GM12878 (cell line): ENCODE measurements around the gene PFKL. TPM values are rescaled to one million over a fixed set of nuclear protein-coding genes. Genes with fewer than 3 reads are reported as not detected.

ENCODE experiments used
- ATAC-seq: fragments of 200-7000 bp; cut with Tn5 transposase; 3 replicates; pipeline ENCODE4 v1.9.1; 2020; ENCODE audit warnings: mild to moderate bottlenecking, moderate library complexity
- BruUV-seq: library from RNA; stranded (reverse); fragments of 400-500 nt; replicated peaks from 2 replicates; lab custom pipeline; 2021; lab: Mats Ljungman, UMichigan
- CTCF ChIA-PET: fragments of 300-600 bp; sonication (Branson Sonifier 250); formaldehyde crosslinking; extraction: SDS; loops from one replicate; lab custom pipeline; 2021; ENCODE audit warnings: inconsistent platforms; lab: Yijun Ruan, JAX
- POLR2A ChIA-PET: fragments of 350-600 bp; formaldehyde crosslinking; extraction: SDS; loops from one replicate; lab custom pipeline; 2021; ENCODE audit warnings: inconsistent platforms; lab: Charles Lee
- RAD21 ChIA-PET: fragments of 300-600 bp; sonication (Branson Sonifier 250); formaldehyde crosslinking; loops from one replicate; lab custom pipeline; 2023; ENCODE audit warnings: antibody characterized with exemption; ENCODE audit not compliant: unreplicated experiment; lab: Charles Lee
- SMC1A ChIA-PET: fragments of 300-600 bp; sonication (Branson Sonifier 250); formaldehyde crosslinking; loops from one replicate; lab custom pipeline; 2023; ENCODE audit not compliant: unreplicated experiment, uncharacterized antibody; lab: Charles Lee
- DNase-seq: peaks from one replicate; pipeline ENCODE4 v3.0.0-alpha.2; 2011; ENCODE audit warnings: low read depth, low spot score
- FAIRE-seq: peaks from 3 replicates; lab custom pipeline; 2011; peaks lifted over from hg19 to GRCh38; lab: Jason Lieb, UNC
- H2AFZ ChIP-seq: 2 replicates; pipeline ENCODE4 v1.6.0; 2011; ENCODE audit warnings: low read depth, low read length, control low read depth; ENCODE audit not compliant: control insufficient read depth
- H3K27ac ChIP-seq: 2 replicates; pipeline ENCODE4 v1.5.1; 2011; ENCODE audit warnings: control low read depth; ENCODE audit not compliant: control insufficient read depth, insufficient read depth
- H3K27me3 ChIP-seq, 2 experiments: replicated peaks in 1 of 2; 2 replicates each; pipeline versions ENCODE4 v1.6.0 to v1.6.1; 2011; ENCODE audit warnings: low read length in 1 of 2; ENCODE audit not compliant: control insufficient read depth in 2 of 2, insufficient read depth in 2 of 2
- H3K36me3 ChIP-seq, 2 experiments: 2 replicates each; pipeline ENCODE4 v1.5.1; 2011; ENCODE audit warnings: low read length in 1 of 2; ENCODE audit not compliant: control insufficient read depth in 2 of 2, insufficient read depth in 2 of 2
- H3K4me1 ChIP-seq: 2 replicates; pipeline ENCODE4 v1.6.1; 2011; ENCODE audit warnings: mild to moderate bottlenecking, low read length, moderate library complexity, mixed read lengths; ENCODE audit not compliant: control insufficient read depth, insufficient read depth
- H3K4me2 ChIP-seq: 2 replicates; pipeline ENCODE4 v1.6.0; 2011; ENCODE audit warnings: control low read depth; ENCODE audit not compliant: control insufficient read depth, insufficient read depth
- H3K4me3 ChIP-seq: fragments of 200-600 bp; sonication (generic); 2 replicates; pipeline ENCODE4 v1.5.1; 2016
- H3K79me2 ChIP-seq: 2 replicates; pipeline ENCODE4 v1.6.0; 2011; ENCODE audit warnings: low read length; ENCODE audit not compliant: control insufficient read depth, insufficient read depth
- H3K9ac ChIP-seq: 2 replicates; pipeline ENCODE4 v1.8.0; 2011; ENCODE audit warnings: low read length, control low read depth, mixed read lengths; ENCODE audit not compliant: control insufficient read depth, insufficient read depth
- H3K9me3 ChIP-seq: replicated peaks from 3 replicates; pipeline ENCODE4 v1.5.1; 2011; ENCODE audit warnings: mild to moderate bottlenecking, low read length; ENCODE audit not compliant: control insufficient read depth, insufficient read depth
- H4K20me1 ChIP-seq: 2 replicates; pipeline ENCODE4 v1.6.0; 2011; ENCODE audit not compliant: control insufficient read depth, insufficient read depth
- ATF7 ChIP-seq: fragments of 450-650 bp; IDR thresholded peaks from 2 replicates; pipeline ENCODE4 v1.6.1; 2016; ENCODE audit warnings: low read depth, mild to moderate bottlenecking
- BCL11A ChIP-seq: IDR thresholded peaks from 2 replicates; pipeline ENCODE4 v1.6.1; 2011; ENCODE audit warnings: low read depth, low read length
- FOS ChIP-seq: IDR thresholded peaks from 3 replicates; pipeline ENCODE4 v1.6.1; 2011; ENCODE audit warnings: borderline replicate concordance; ENCODE audit not compliant: insufficient read length; ENCODE audit errors: extremely low read depth
- NFIC ChIP-seq: IDR thresholded peaks from 2 replicates; pipeline ENCODE4 v1.6.1; 2012; ENCODE audit warnings: low read depth, mild to moderate bottlenecking, inconsistent platforms, low read length, moderate library complexity
- NR2C1 ChIP-seq: fragments of 450-650 bp; IDR thresholded peaks from 2 replicates; pipeline ENCODE4 v1.6.1; 2017; ENCODE audit warnings: antibody characterized with exemption, mild to moderate bottlenecking, moderate library complexity
- POLR2A ChIP-seq: IDR thresholded peaks from 2 replicates; pipeline ENCODE4 v1.6.1; 2011; ENCODE audit warnings: low read depth, mild to moderate bottlenecking, low read length
- POLR2AphosphoS2 ChIP-seq: IDR thresholded peaks from 2 replicates; pipeline ENCODE4 v1.6.1; 2011; ENCODE audit warnings: low read depth, mild to moderate bottlenecking, low read length, improper control_type of control experiment, moderate library complexity
- WGBS: methylation state at CpG from one replicate; pipeline ENCODE4 v1.1.6; 2016; ENCODE audit warnings: low lambda C conversion rate; ENCODE audit not compliant: insufficient replicate concordance, insufficient coverage; ENCODE audit errors: missing lambda C conversion rate; 5-methylcytosine and 5-hydroxymethylcytosine counted together
- in situ Hi-C: fragments of 300-500 bp; cut with MboI; formaldehyde crosslinking; loops from 9 replicates; pipeline ENCODE4 v1.14.3; 2018; ENCODE audit warnings: mixed read lengths
- intact Hi-C: fragments of 100-400 bp; cut with micrococcal nuclease; formaldehyde crosslinking; loops from one replicate; pipeline ENCODE4 v1.14.2; 2022; ENCODE audit not compliant: unreplicated experiment
- polyA plus RNA-seq, 11 experiments: library from polyadenylated mRNA; depleted of rRNA in 4 of 11; unstranded in 6 of 11; stranded (reverse) in 5 of 11; fragments of >200 nt; fragmentation: Nextera tagmentation in 4 of 11; fragmentation: Illumina TruSeq in 1 of 11; extraction: Ambion mirVana in 4 of 11; extraction: Trizol in 1 of 11; gene quantifications; 1 replicate in 1 of 11; 2 replicates in 10 of 11; pipeline versions ENCODE4 v1.2.1 to v1.2.3, GENCODE V29; 2011 to 2016; ENCODE audit warnings: inconsistent platforms in 2 of 11, missing spikeins in 2 of 11, low read depth in 1 of 11
- total RNA-seq, 4 experiments: library from RNA; depleted of rRNA in 3 of 4; stranded (reverse); fragments of >200 nt in 3 of 4; fragmentation: Illumina TruSeq in 1 of 4; extraction: Trizol in 1 of 4; gene quantifications; 2 replicates each; pipeline versions ENCODE4 v1.2.1 to v1.2.3, GENCODE V29; 2013 to 2021
- TF ChIP-seq, protein P1 (sequence below): fragments of 450-650 bp; formaldehyde crosslinking; IDR thresholded peaks from 2 replicates; pipeline ENCODE4 v1.5.0; 2022; ENCODE audit warnings: mild to moderate bottlenecking, missing genetic modification characterization

Gene PFKL
- total and polyA plus RNA-seq, 10 of the 15 experiments (the other 5 are each of a cell fraction or from before 2014, with no cell fraction given) = 1.2 to 192 (median 112) TPM

DNA sequence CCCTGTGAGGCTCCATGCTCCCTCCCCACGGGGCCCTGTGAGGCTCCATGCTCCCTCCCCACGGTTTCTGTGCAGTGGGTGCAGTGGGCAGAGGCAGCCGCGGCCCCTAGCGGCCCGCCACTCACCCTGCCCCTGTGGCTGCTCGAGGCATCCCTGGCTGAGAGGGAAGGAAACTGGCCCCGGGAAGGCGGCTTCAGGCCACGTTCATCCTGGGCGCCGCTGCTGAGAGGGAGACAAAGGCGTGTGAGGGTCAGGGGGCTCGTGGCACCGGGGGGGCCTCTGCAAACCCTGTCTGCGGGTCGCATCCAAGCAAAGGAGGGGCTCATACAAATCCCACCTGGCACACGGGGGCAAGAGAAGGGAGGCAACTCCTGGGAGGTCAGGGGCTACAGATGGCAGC lies 30.8 kb downstream of the PFKL start (continued):
- no peak for TF ChIP-seq NFIC
- TF ChIP-seq, protein P1, sequence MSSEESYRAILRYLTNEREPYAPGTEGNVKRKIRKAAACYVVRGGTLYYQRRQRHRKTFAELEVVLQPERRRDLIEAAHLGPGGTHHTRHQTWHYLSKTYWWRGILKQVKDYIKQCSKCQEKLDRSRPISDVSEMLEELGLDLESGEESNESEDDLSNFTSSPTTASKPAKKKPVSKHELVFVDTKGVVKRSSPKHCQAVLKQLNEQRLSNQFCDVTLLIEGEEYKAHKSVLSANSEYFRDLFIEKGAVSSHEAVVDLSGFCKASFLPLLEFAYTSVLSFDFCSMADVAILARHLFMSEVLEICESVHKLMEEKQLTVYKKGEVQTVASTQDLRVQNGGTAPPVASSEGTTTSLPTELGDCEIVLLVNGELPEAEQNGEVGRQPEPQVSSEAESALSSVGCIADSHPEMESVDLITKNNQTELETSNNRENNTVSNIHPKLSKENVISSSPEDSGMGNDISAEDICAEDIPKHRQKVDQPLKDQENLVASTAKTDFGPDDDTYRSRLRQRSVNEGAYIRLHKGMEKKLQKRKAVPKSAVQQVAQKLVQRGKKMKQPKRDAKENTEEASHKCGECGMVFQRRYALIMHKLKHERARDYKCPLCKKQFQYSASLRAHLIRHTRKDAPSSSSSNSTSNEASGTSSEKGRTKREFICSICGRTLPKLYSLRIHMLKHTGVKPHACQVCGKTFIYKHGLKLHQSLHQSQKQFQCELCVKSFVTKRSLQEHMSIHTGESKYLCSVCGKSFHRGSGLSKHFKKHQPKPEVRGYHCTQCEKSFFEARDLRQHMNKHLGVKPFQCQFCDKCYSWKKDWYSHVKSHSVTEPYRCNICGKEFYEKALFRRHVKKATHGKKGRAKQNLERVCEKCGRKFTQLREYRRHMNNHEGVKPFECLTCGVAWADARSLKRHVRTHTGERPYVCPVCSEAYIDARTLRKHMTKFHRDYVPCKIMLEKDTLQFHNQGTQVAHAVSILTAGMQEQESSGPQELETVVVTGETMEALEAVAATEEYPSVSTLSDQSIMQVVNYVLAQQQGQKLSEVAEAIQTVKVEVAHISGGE (CRISPR knock-in tag) = no peak

DNA sequence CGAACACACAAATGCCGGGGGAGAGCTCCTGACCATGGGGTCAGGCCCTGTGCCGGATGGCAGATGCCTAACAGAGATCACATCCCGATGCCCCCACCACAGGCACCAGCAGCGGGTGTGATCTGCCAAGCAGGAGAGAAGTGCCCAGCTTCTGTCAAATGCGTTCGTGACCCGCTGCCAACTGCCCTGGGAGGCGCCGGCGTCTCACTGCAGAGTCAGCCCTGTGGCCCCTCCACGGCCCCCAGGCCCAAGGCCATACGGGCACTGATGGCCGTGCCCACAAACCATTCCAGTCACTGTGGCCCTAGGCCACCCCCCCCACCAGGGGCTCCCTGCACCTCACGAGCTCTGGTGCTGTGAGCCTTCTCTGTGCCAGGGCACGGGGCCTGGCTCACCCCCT lies 31.4 kb downstream of the PFKL start:
- Histone ChIP-seq H3K4me2 (no peak overlapping the region), H3K79me2 (no peaks in the 10 kb centered on the region), H3K27me3 (no peaks in the 10 kb centered on the region), H3K9me3 (no peaks in the 10 kb centered on the region), H2AFZ (no peak overlapping the region), H3K27ac (no peak overlapping the region), H3K36me3 (peaks cover 0 to 3% of the 10 kb centered on the region in 2 experiments; a peak in 3 of 4 replicates), H4K20me1 (no peaks in the 10 kb centered on the region), H3K4me1 (no peaks in the 10 kb centered on the region), H3K9ac (no peak overlapping the region), H3K4me3 (no peak overlapping the region)
- DNase-seq = no peak
- no peak for FAIRE-seq
- ChIA-PET RAD21 (no interaction called here), POLR2A (interaction anchor here (0.5 kb wide), 1 partner anchor 173 kb away, joined by 3 read pairs; no protein-coding TSS in a partner anchor), CTCF (no interaction called here), SMC1A (no interaction called here)
- ATAC-seq = no peak
- intact Hi-C loops (no loop called here), in situ Hi-C loops (no loop called here)
- TF ChIP-seq FOS (no peak), BCL11A (no peak), POLR2AphosphoS2 (0 out of 2 replicates have a peak, but pooled peaks have one; percentile 21), POLR2A (peak; percentile 36; the same call in 1 of the 2 replicates), NR2C1 (no peak), ATF7 (no peak)
- no TSS peak for BruUV-seq
- WGBS = 92% methylated on average over 16 of the region's 16 CpGs
